ENCODE results near the gene BPNT1.

GRCh38 chr1:220092694-220093093 is 3.1 kb upstream of the BPNT1 start:
- TF ChIP-seq CTCF (IDR thresholded peaks at IDR 0.05) (no peak), ZFX (IDR thresholded peaks at IDR 0.05; ENCODE audit: borderline replicate concordance) (no peak)

Data from 22Rv1 (cell line).